GM12864 (cell line): ENCODE data around the gene NAA35.

ENCODE experiments used
- DNase-seq: peaks from one replicate; pipeline ENCODE4 v3.0.0-alpha.2; 2011; ENCODE audit warnings: low read depth
- H3K4me3 ChIP-seq: 2 replicates; pipeline ENCODE4 v1.5.1; 2011; ENCODE audit warnings: mild to moderate bottlenecking, low read depth, low read length, control low read depth
- CTCF ChIP-seq: IDR thresholded peaks from 2 replicates; pipeline ENCODE4 v1.5.1; 2011; ENCODE audit warnings: low read depth, mild to moderate bottlenecking, moderate library complexity, low read length, control low read depth, inconsistent platforms; ENCODE audit errors: missing control alignments

NAA35 gene

GRCh38 chr9:85943757-85944430 lies 2.9 kb downstream of the NAA35 start:
- no peak overlapping the region for H3K4me3 ChIP-seq
- no peak for TF ChIP-seq CTCF
- DNase-seq: no peak

GRCh38 chr9:85944672-85945071 lies 3.7 kb downstream of the NAA35 start:
- TF ChIP-seq CTCF: no peak
- no peak for DNase-seq
- no peak overlapping the region for H3K4me3 ChIP-seq

- no peak for DNase-seq
- TF ChIP-seq CTCF: no peak
- H3K4me3 ChIP-seq: no peak overlapping the region
These were observed 8.8 kb downstream of the NAA35 start for GRCh38 chr9:85949586-85950335.

- no peak overlapping the region for H3K4me3 ChIP-seq
- no peak for TF ChIP-seq CTCF
- no peak for DNase-seq
These were observed 19.0 kb downstream of the NAA35 start for GRCh38 chr9:85959955-85960354.

GRCh38 chr9:85960688-85961093 lies 19.7 kb downstream of the NAA35 start:
- no peak for TF ChIP-seq CTCF
- no peak for DNase-seq
- no peak overlapping the region for H3K4me3 ChIP-seq

- no peak overlapping the region for H3K4me3 ChIP-seq
- no peak for DNase-seq
- no peak for TF ChIP-seq CTCF
These were observed 23.6 kb downstream of the NAA35 start for GRCh38 chr9:85964526-85964925.

- no peak for DNase-seq
- no peak overlapping the region for H3K4me3 ChIP-seq
- no peak for TF ChIP-seq CTCF
These were observed 24.0 kb downstream of the NAA35 start for GRCh38 chr9:85964949-85965348.
